ENCODE results near the gene RASSF8.

The RASSF8 gene

GRCh38 chr12:25984759-25985158, 26.3 kb downstream of the RASSF8 start:
- no peak for DNase-seq (ENCODE audit: low read depth, low spot score)
- in situ Hi-C loops (cut with HindIII; ENCODE audit: low sequenced_read_pairs) = no loop called here
- no peak for TF ChIP-seq CTCF (IDR thresholded peaks at IDR 0.05; ENCODE audit: low read depth, low read length)
- no peak overlapping the region for H3K4me3 ChIP-seq (ENCODE audit: low read depth, low read length)

GRCh38 chr12:25985316-25986175, 27.1 kb downstream of the RASSF8 start:
- DNase-seq (ENCODE audit: low read depth, low spot score) = no peak
- in situ Hi-C loops (cut with HindIII; ENCODE audit: low sequenced_read_pairs) = no loop called here
- no peak for TF ChIP-seq CTCF (IDR thresholded peaks at IDR 0.05; ENCODE audit: low read depth, low read length)
- no peak overlapping the region for H3K4me3 ChIP-seq (ENCODE audit: low read depth, low read length)

- DNase-seq (ENCODE audit: low read depth, low spot score) = no peak
- in situ Hi-C loops (cut with HindIII; ENCODE audit: low sequenced_read_pairs) = no loop called here
- H3K4me3 ChIP-seq (ENCODE audit: low read depth, low read length) = no peak overlapping the region
- TF ChIP-seq CTCF (IDR thresholded peaks at IDR 0.05; ENCODE audit: low read depth, low read length) = no peak
Observed at GRCh38 chr12:25986180-25986579, 27.7 kb downstream of the RASSF8 start.

GRCh38 chr12:25988505-25988904, 30.0 kb downstream of the RASSF8 start:
- in situ Hi-C loops (cut with HindIII; ENCODE audit: low sequenced_read_pairs) = no loop called here
- TF ChIP-seq CTCF (IDR thresholded peaks at IDR 0.05; ENCODE audit: low read depth, low read length) = no peak
- no peak overlapping the region for H3K4me3 ChIP-seq (ENCODE audit: low read depth, low read length)
- DNase-seq (ENCODE audit: low read depth, low spot score) = no peak

- H3K4me3 ChIP-seq (ENCODE audit: low read depth, low read length) = no peak overlapping the region
- in situ Hi-C loops (cut with HindIII; ENCODE audit: low sequenced_read_pairs) = no loop called here
- TF ChIP-seq CTCF (IDR thresholded peaks at IDR 0.05; ENCODE audit: low read depth, low read length) = no peak
- DNase-seq (ENCODE audit: low read depth, low spot score) = no peak
Observed at GRCh38 chr12:25990495-25990894, 32.0 kb downstream of the RASSF8 start.

GRCh38 chr12:25992026-25992782, 33.7 kb downstream of the RASSF8 start:
- DNase-seq (ENCODE audit: low read depth, low spot score) = no peak
- in situ Hi-C loops (cut with HindIII; ENCODE audit: low sequenced_read_pairs) = no loop called here
- no peak overlapping the region for H3K4me3 ChIP-seq (ENCODE audit: low read depth, low read length)
- TF ChIP-seq CTCF (IDR thresholded peaks at IDR 0.05; ENCODE audit: low read depth, low read length) = no peak

Measured in astrocyte of the spinal cord (primary cell).